GM12891 (cell line): Measurements from ENCODE around the gene PFN3.

Source experiments
- POLR2A ChIP-seq: IDR thresholded peaks from 2 replicates; pipeline ENCODE4 v1.6.1; 2011; ENCODE audit warnings: low read depth, low read length, control low read depth
- POLR2AphosphoS5 ChIP-seq: IDR thresholded peaks from 2 replicates; pipeline ENCODE4 v1.6.1; 2011; ENCODE audit warnings: low read depth, low read length, control low read depth
- TAF1 ChIP-seq: IDR thresholded peaks from 2 replicates; pipeline ENCODE4 v1.6.1; 2011; ENCODE audit warnings: low read depth, low read length, control low read depth

DNA sequence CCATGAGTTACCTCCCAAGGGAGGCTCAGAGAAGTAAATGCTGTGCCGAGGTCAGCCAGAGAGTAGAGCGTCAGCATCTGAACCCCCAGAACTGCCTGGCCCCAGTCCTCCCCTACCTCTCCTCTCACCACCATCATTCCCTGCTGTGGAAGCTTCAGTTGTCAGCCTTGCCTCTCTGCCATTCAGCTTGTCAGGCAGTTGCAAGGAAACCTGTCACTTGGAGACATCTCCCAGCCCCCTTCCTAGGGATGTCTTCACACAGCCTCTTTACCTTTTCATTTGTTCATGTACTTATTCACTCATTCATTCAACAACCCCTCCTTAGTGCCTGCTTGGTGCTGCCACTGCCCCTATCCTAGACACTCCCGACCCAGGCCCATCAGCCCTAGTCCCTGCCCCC, 40.6 kb downstream of the PFN3 start:
- no peak for TF ChIP-seq TAF1
- TF ChIP-seq POLR2AphosphoS5: no peak
- no peak for TF ChIP-seq POLR2A
